Forelimb muscle (tissue), 1 donor: ENCODE data around the gene WDR88. TPM values are rescaled to one million over a fixed set of nuclear protein-coding genes. Genes with fewer than 3 reads are reported as not detected.
A peak's percentile ranks its signal among the peaks of the same experiment; 100 is the strongest.
"Not testable (repeated sequence)": the region's sequence is repeated elsewhere in the genome, so short reads cannot be mapped to it uniquely, and the experiment has no call there.

ENCODE experiments used
- DNase-seq: peaks from one replicate; pipeline ENCODE4 v3.0.0-alpha.2; 2013; ENCODE audit warnings: low read depth
- polyA plus RNA-seq: library from polyadenylated mRNA; unstranded; fragments of 120-200 nt; gene quantifications from one replicate; pipeline ENCODE4 v1.2.1, GENCODE V29; 2013; ENCODE audit not compliant: insufficient read length

Gene WDR88
- polyA plus RNA-seq: 0.56 TPM

GRCh38 chr19:33132021-33132420 is at the start of gene WDR88:
Gene WDR88, plus strand, starts transcription at chr19:33132114. Its CDS starts 56 bp downstream, at chr19:33132170.
- DNase-seq: no peak

GRCh38 chr19:33085570-33086128 is 46.3 kb upstream of the WDR88 start:
- DNase-seq: no peak

- no peak for DNase-seq
These were observed 45.0 kb upstream of the WDR88 start for GRCh38 chr19:33086955-33087354.

GRCh38 chr19:33089010-33089409 is 42.9 kb upstream of the WDR88 start:
- no peak for DNase-seq

- no peak for DNase-seq
These were observed 41.7 kb upstream of the WDR88 start for GRCh38 chr19:33090179-33090578.

- DNase-seq: no peak
These were observed 38.3 kb upstream of the WDR88 start for GRCh38 chr19:33093420-33094210.

- DNase-seq: no peak
These were observed 37.4 kb upstream of the WDR88 start for GRCh38 chr19:33094436-33095067.

- no peak for DNase-seq
These were observed 35.9 kb upstream of the WDR88 start for GRCh38 chr19:33096005-33096404.

GRCh38 chr19:33098055-33098534 is 33.8 kb upstream of the WDR88 start:
- no peak for DNase-seq

GRCh38 chr19:33100894-33101644 is 30.8 kb upstream of the WDR88 start:
- DNase-seq: no peak

GRCh38 chr19:33102893-33103292 is 29.0 kb upstream of the WDR88 start:
- no peak for DNase-seq

- no peak for DNase-seq
These were observed 23.8 kb upstream of the WDR88 start for GRCh38 chr19:33108161-33108560.

GRCh38 chr19:33110137-33110910 is 21.6 kb upstream of the WDR88 start:
- no peak for DNase-seq

- DNase-seq: no peak
These were observed 20.3 kb upstream of the WDR88 start for GRCh38 chr19:33111587-33111986.

- no peak for DNase-seq
These were observed 17.6 kb upstream of the WDR88 start for GRCh38 chr19:33114312-33114711.

- DNase-seq: no peak
These were observed 14.4 kb upstream of the WDR88 start for GRCh38 chr19:33117501-33117900.

- no peak for DNase-seq
These were observed 13.3 kb upstream of the WDR88 start for GRCh38 chr19:33118643-33119042.

GRCh38 chr19:33124207-33125098 is 7.5 kb upstream of the WDR88 start:
- no peak for DNase-seq

- DNase-seq: peak; percentile 20
These were observed 6.0 kb upstream of the WDR88 start for GRCh38 chr19:33125929-33126388.

GRCh38 chr19:33126712-33127111 is 5.2 kb upstream of the WDR88 start:
- DNase-seq: not testable (repeated sequence)
